NCI-H82 (cell line): ENCODE measurements around the gene RTKN2.

Experiments
- DNase-seq: peaks from one replicate; lab custom pipeline; 2025; lab: John Stamatoyannopoulos, UW

Gene RTKN2

GRCh38 chr10:62225362-62225761 is 43.3 kb downstream of the RTKN2 start:
- DNase-seq = no peak

- DNase-seq = no peak
These were observed 44.0 kb downstream of the RTKN2 start for GRCh38 chr10:62224606-62225005.

GRCh38 chr10:62217683-62218082 is 51.0 kb downstream of the RTKN2 start:
- no peak for DNase-seq

GRCh38 chr10:62214364-62214874 is 54.2 kb downstream of the RTKN2 start:
- DNase-seq = no peak

GRCh38 chr10:62205750-62206399 is 62.8 kb downstream of the RTKN2 start:
- no peak for DNase-seq

- DNase-seq = no peak
These were observed 69.1 kb downstream of the RTKN2 start for GRCh38 chr10:62199584-62199983.

GRCh38 chr10:62196528-62196927 is 72.1 kb downstream of the RTKN2 start:
- no peak for DNase-seq

GRCh38 chr10:62195675-62195926 is 73.0 kb downstream of the RTKN2 start:
- no peak for DNase-seq

GRCh38 chr10:62194924-62195674 is 73.5 kb downstream of the RTKN2 start:
- no peak for DNase-seq

GRCh38 chr10:62193479-62193878 is 75.2 kb downstream of the RTKN2 start:
- no peak for DNase-seq

- DNase-seq = no peak
These were observed 79.5 kb downstream of the RTKN2 start for GRCh38 chr10:62189131-62189530.

GRCh38 chr10:62188021-62188616 is 80.5 kb downstream of the RTKN2 start:
- DNase-seq = no peak

GRCh38 chr10:62186999-62187675 is 81.5 kb downstream of the RTKN2 start:
- DNase-seq = no peak

GRCh38 chr10:62185919-62186692 is 82.5 kb downstream of the RTKN2 start:
- no peak for DNase-seq

- DNase-seq = no peak
These were observed 84.5 kb downstream of the RTKN2 start for GRCh38 chr10:62183857-62184795.

- DNase-seq = no peak
These were observed 85.2 kb downstream of the RTKN2 start for GRCh38 chr10:62183442-62183841.

- DNase-seq = no peak
These were observed 86.0 kb downstream of the RTKN2 start for GRCh38 chr10:62182595-62182994.

- no peak for DNase-seq
These were observed 86.5 kb downstream of the RTKN2 start for GRCh38 chr10:62182171-62182570.

GRCh38 chr10:62180677-62181076 is 88.0 kb downstream of the RTKN2 start:
- DNase-seq = no peak

GRCh38 chr10:62178568-62178967 is 90.1 kb downstream of the RTKN2 start:
- DNase-seq = no peak

- DNase-seq = no peak
These were observed 91.5 kb downstream of the RTKN2 start for GRCh38 chr10:62177111-62177510.
